Activated naive CD8-positive, alpha-beta T cell treated with anti-CD3 and anti-CD28 coated beads, Interleukin-2, amount 10 ng/mL, durations not matched to agents 7 days and 5 days (primary cell): ENCODE measurements around the gene COQ5. TPM values are rescaled to one million over a fixed set of nuclear protein-coding genes. Genes with fewer than 3 reads are reported as not detected.

Source experiments
- ATAC-seq: fragments of 150-1000 bp; cut with Tn5 transposase; one replicate; pipeline ENCODE4 v1.10.0; 2021; ENCODE audit warnings: low read depth, moderate library complexity
- POLR2A ChIA-PET: fragments of 350-600 bp; sonication (Branson Sonifier 250); formaldehyde crosslinking; loops from one replicate; lab custom pipeline; 2021; ENCODE audit warnings: antibody characterized with exemption; lab: Charles Lee
- DNase-seq: peaks from one replicate; pipeline ENCODE4 v3.0.0; 2021
- H3K27ac Mint-ChIP-seq: one replicate; pipeline ENCODE4 v1.8.0; 2022; ENCODE audit warnings: mild to moderate bottlenecking, mixed read lengths
- H3K27me3 Mint-ChIP-seq: one replicate; pipeline ENCODE4 v1.8.0; 2022; ENCODE audit warnings: mild to moderate bottlenecking, moderate library complexity, mixed read lengths
- H3K36me3 Mint-ChIP-seq: one replicate; pipeline ENCODE4 v1.8.0; 2021; ENCODE audit warnings: mild to moderate bottlenecking, mixed read lengths
- H3K4me1 Mint-ChIP-seq: one replicate; pipeline ENCODE4 v1.8.0; 2021; ENCODE audit warnings: mixed read lengths
- H3K4me3 Mint-ChIP-seq: one replicate; pipeline ENCODE4 v1.8.0; 2022; ENCODE audit warnings: mild to moderate bottlenecking, moderate library complexity, mixed read lengths
- H3K9me3 Mint-ChIP-seq: one replicate; pipeline ENCODE4 v1.8.0; 2021; ENCODE audit warnings: mixed read lengths
- total RNA-seq, 2 experiments: library from RNA; stranded (reverse); gene quantifications; one replicate each; pipeline ENCODE4 v1.2.3, GENCODE V29; 2021

Gene COQ5
- total RNA-seq, 2 experiments from 2014 or later = 24.6 to 25.2 TPM

GRCh38 chr12:120469450-120470149 is 59.4 kb downstream of the COQ5 start, which contains the start of gene SRSF9:
TSS of gene SRSF9 (minus strand) at chr12:120469748. CDS start at chr12:120469609, 139 bp downstream.
- Mint-ChIP-seq H3K27ac (peak within 1 kb of the TSS; percentile 86), H3K36me3 (peaks cover 11% of the 10 kb centered on the region), H3K4me3 (peak within 1 kb of the TSS; percentile 97), H3K4me1 (peaks cover 28% of the 10 kb centered on the region), H3K27me3 (no peaks in the 10 kb centered on the region), H3K9me3 (no peaks in the 10 kb centered on the region)
- DNase-seq = peak; percentile 99
- POLR2A ChIA-PET = interaction anchor here (0.6 to 2.2 kb wide), 14 partner anchors 11 to 768 kb away, joined by 3 to 21 read pairs (median 4); partner anchors contain the start of genes COQ5, DYNLL1, POP5 and RNU4-1
- ATAC-seq = peak; percentile 95

DNA sequence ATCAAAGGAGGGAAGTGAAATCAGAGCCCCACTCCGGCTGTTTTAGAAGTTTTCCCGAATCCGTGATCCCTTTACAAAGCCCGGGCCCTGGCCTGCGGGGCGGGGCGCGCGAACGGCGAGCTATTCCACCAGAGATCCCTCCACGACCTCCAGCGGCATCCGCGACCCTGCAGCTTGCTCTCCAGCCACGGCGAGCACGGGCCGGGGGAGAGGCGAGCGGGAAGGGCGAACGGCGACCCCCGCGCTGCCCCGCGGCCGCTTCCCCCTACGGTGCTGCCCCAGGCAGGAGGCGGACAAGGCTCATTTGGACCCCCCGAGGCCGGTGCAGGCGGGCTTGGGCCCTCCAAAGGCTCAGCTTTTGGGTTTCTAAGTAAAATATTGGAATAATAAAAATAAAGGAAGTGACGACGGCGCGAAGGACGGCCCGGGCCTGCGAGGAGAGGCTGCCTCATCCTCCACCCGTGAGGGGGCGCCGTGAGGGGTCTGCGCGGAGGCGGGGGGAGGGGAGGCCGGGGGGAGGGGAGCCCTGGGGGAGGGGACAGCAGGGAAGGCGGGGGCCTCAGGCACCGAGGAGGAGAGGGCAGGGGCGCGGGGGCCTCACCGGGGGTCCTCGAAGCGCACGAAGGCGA is 60.0 kb downstream of the COQ5 start:
- Mint-ChIP-seq H3K9me3 (no peaks in the 10 kb centered on the region), H3K36me3 (peaks cover 15% of the 10 kb centered on the region), H3K4me1 (peaks cover 28% of the 10 kb centered on the region), H3K4me3 (peak overlapping the region; percentile 97), H3K27me3 (no peaks in the 10 kb centered on the region), H3K27ac (peak overlapping the region; percentile 86)
- POLR2A ChIA-PET = interaction anchor here (0.6 to 2.2 kb wide), 15 partner anchors 10 to 769 kb away, joined by 3 to 21 read pairs (median 4); partner anchors contain the start of genes DYNLL1, POP5, RNU4-1 and RNU4-2
- DNase-seq (peak; percentile 61), ATAC-seq (peak; percentile 24)

- peaks cover 20% of the 10 kb centered on the region for H3K36me3 Mint-ChIP-seq
- H3K4me1 Mint-ChIP-seq = peaks cover 28% of the 10 kb centered on the region
Observed at GRCh38 chr12:120468325-120468820, 60.6 kb downstream of the COQ5 start.

GRCh38 chr12:120467439-120467838 is 61.5 kb downstream of the COQ5 start:
- Mint-ChIP-seq H3K27ac (peak overlapping the region; percentile 44), H3K36me3 (peaks cover 20% of the 10 kb centered on the region), H3K9me3 (no peaks in the 10 kb centered on the region), H3K27me3 (no peaks in the 10 kb centered on the region), H3K4me3 (peak overlapping the region; percentile 51), H3K4me1 (peaks cover 28% of the 10 kb centered on the region)
- POLR2A ChIA-PET = interaction anchor here (1.5 to 2.2 kb wide), 2 partner anchors 9 to 72 kb away, joined by 4 to 14 read pairs; no protein-coding TSS in a partner anchor
- ATAC-seq (no peak), DNase-seq (no peak)

More at GRCh38 chr12:120468325-120468820, 60.6 kb downstream of the COQ5 start:
- ATAC-seq (no peak), DNase-seq (peak; percentile 50)
- H3K9me3 Mint-ChIP-seq = no peaks in the 10 kb centered on the region
- POLR2A ChIA-PET = interaction anchor here (0.6 to 2.2 kb wide), 12 partner anchors 10 to 267 kb away, joined by 3 to 21 read pairs (median 3); partner anchors contain the start of genes RNU4-1, RNU4-2 and RPLP0
- H3K27me3 Mint-ChIP-seq = no peaks in the 10 kb centered on the region
- peak overlapping the region; percentile 68 for H3K27ac Mint-ChIP-seq
- peak overlapping the region; percentile 97 for H3K4me3 Mint-ChIP-seq

DNA sequence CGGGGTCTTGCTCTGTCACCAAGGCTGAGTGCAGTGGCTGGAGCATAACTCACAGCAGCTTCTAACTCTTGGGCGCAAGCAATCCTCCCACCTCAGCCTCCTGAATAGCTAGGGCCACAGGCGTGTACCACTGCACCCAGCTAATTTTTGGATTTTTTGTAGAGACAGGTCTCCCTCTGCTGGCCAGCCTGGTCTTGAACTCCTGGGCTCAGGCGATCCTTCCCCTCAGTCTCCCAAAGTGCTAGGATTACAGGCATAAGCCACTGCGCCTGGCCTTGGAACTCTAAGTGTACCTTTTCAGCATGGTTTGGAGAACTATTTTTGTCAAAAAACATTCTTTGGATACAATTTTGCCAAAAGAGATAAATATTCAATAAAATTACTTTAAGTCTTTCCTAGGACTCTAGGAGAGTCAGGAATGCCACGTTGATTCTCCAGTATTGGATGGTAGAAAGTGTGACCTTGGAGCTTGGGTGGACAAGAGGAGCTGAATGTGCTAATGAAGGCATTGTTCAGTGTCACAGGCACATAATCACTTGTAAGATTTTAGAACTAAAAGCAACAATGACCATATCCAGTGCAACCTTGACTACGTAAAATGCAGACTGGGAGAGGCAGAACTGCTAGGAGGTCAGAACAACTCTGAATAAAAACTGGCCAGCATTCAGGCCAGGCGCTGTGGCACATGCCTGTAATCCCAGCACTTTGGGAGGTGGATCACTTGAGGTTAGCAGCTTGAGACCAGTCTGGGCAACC is 62.2 kb downstream of the COQ5 start:
- POLR2A ChIA-PET = interaction anchor here (0.8 to 1.2 kb wide), 2 partner anchors 14 to 18 kb away, joined by 3 read pairs; no protein-coding TSS in a partner anchor
- Mint-ChIP-seq H3K36me3 (peaks cover 22% of the 10 kb centered on the region), H3K4me1 (peaks cover 27% of the 10 kb centered on the region), H3K27me3 (no peaks in the 10 kb centered on the region), H3K27ac (no peak overlapping the region), H3K4me3 (peak overlapping the region; percentile 42), H3K9me3 (no peaks in the 10 kb centered on the region)
- DNase-seq (peak; percentile 40), ATAC-seq (no peak)

DNA sequence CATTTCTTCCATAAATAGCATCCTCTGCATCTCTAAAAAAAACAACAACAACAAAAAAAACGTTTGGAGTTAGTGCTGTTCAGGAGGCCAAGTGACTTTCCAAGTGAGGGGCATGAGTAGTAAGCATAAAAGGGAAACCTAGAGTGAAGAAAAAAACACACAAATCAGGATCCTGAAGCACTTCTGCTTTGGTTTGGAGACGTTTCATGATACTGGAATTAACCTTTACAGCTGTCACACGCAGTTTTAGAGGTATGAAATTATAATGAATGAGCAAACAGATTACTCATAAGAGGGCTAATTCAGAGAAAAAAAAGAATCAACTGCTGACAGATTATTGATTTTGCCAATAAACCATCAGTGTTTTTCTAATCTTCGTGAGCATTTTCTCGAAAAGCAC is 63.2 kb downstream of the COQ5 start:
- H3K9me3 Mint-ChIP-seq = no peaks in the 10 kb centered on the region
- H3K4me1 Mint-ChIP-seq = peaks cover 23% of the 10 kb centered on the region
- DNase-seq (no peak), ATAC-seq (no peak)
- H3K36me3 Mint-ChIP-seq = peaks cover 22% of the 10 kb centered on the region
- H3K27me3 Mint-ChIP-seq = no peaks in the 10 kb centered on the region
- POLR2A ChIA-PET = interaction anchor here (1.2 kb wide), 1 partner anchor 17 kb away, joined by 3 read pairs; no protein-coding TSS in a partner anchor
- H3K27ac Mint-ChIP-seq = peak overlapping the region; percentile 60
- H3K4me3 Mint-ChIP-seq = no peak overlapping the region

GRCh38 chr12:120463712-120464111 is 65.2 kb downstream of the COQ5 start:
- peaks cover 21% of the 10 kb centered on the region for H3K4me1 Mint-ChIP-seq
- no peak overlapping the region for H3K27ac Mint-ChIP-seq
- H3K27me3 Mint-ChIP-seq = no peaks in the 10 kb centered on the region
- peaks cover 29% of the 10 kb centered on the region for H3K36me3 Mint-ChIP-seq
- POLR2A ChIA-PET = interaction anchor here (2.0 kb wide), 1 partner anchor 25 kb away, joined by 5 read pairs; the partner anchor contains the start of gene COX6A1
- no peak for ATAC-seq
- DNase-seq = no peak
- no peak overlapping the region for H3K4me3 Mint-ChIP-seq
- no peaks in the 10 kb centered on the region for H3K9me3 Mint-ChIP-seq

DNA sequence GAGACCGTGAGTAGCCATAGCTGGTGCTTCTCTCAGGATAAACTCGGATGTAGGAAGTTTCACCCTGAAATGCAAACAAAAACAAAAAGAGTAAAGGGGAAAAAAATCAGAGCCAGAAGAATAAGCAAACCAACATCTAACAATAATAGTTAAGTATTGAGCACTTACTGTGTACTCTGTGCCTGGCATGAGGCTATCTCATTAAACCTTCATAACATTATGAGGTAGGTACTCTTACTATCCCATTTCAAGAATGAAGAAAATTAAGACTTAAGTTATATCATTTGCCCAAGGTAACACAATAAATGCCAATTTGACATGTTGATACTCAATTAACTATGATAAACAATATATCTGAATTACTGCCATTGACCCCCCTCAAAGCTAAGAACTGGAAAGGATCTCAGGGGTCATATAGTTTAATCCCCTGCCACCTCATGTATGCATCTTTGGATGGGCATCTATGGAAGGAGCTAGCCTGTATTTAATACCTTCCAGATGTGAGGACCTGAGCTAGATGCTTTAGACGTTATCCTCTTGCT is 66.8 kb downstream of the COQ5 start:
- POLR2A ChIA-PET = interaction anchor here (0.7 kb wide), 1 partner anchor 127 kb away, joined by 3 read pairs; no protein-coding TSS in a partner anchor
- H3K4me3 Mint-ChIP-seq = no peak overlapping the region
- ATAC-seq (no peak), DNase-seq (no peak)
- H3K9me3 Mint-ChIP-seq = no peaks in the 10 kb centered on the region
- no peaks in the 10 kb centered on the region for H3K27me3 Mint-ChIP-seq
- peaks cover 14% of the 10 kb centered on the region for H3K4me1 Mint-ChIP-seq
- H3K36me3 Mint-ChIP-seq = peaks cover 26% of the 10 kb centered on the region
- no peak overlapping the region for H3K27ac Mint-ChIP-seq

GRCh38 chr12:120460157-120460556 is 68.8 kb downstream of the COQ5 start:
- peaks cover 26% of the 10 kb centered on the region for H3K36me3 Mint-ChIP-seq
- H3K4me3 Mint-ChIP-seq = no peak overlapping the region
- no peak for DNase-seq
- no peaks in the 10 kb centered on the region for H3K27me3 Mint-ChIP-seq
- ATAC-seq = no peak
- POLR2A ChIA-PET = interaction anchor here (0.6 kb wide), 1 partner anchor 13 kb away, joined by 4 read pairs; no protein-coding TSS in a partner anchor
- H3K9me3 Mint-ChIP-seq = no peaks in the 10 kb centered on the region
- H3K4me1 Mint-ChIP-seq = no peaks in the 10 kb centered on the region
- H3K27ac Mint-ChIP-seq = no peak overlapping the region

GRCh38 chr12:120457133-120457532 is 71.8 kb downstream of the COQ5 start:
- Mint-ChIP-seq H3K27me3 (no peaks in the 10 kb centered on the region), H3K9me3 (no peaks in the 10 kb centered on the region), H3K27ac (no peak overlapping the region), H3K4me1 (peaks cover 1% of the 10 kb centered on the region), H3K4me3 (no peak overlapping the region), H3K36me3 (peaks cover 16% of the 10 kb centered on the region)
- ATAC-seq (no peak), DNase-seq (no peak)
- POLR2A ChIA-PET = no interaction called here

DNA sequence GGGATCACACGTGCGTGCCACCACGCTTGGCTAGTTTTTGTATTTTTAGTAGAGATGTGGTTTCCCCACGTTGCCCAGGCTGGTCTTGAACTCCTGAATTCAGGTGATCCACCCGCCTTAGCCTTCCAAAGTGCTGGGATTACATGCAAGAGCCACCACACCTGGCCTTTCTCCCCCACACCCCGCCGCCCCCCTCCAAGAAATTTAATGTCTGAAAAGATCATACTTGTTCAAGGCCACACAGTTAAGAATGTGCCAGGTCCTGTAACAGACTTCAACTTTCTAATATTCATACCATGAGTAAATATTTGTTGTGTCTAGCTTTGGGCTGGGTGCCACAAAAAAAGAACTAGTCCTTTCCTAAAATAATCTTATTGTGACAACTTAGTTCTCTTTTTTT is 73.7 kb downstream of the COQ5 start:
- H3K27me3 Mint-ChIP-seq = no peaks in the 10 kb centered on the region
- no peak overlapping the region for H3K27ac Mint-ChIP-seq
- POLR2A ChIA-PET = no interaction called here
- H3K36me3 Mint-ChIP-seq = peaks cover 14% of the 10 kb centered on the region
- peaks cover 1% of the 10 kb centered on the region for H3K4me1 Mint-ChIP-seq
- DNase-seq = no peak
- H3K9me3 Mint-ChIP-seq = no peaks in the 10 kb centered on the region
- no peak overlapping the region for H3K4me3 Mint-ChIP-seq
- ATAC-seq = no peak

GRCh38 chr12:120453977-120454376 is 75.0 kb downstream of the COQ5 start:
- Mint-ChIP-seq H3K27me3 (no peaks in the 10 kb centered on the region), H3K4me3 (no peak overlapping the region), H3K36me3 (peaks cover 13% of the 10 kb centered on the region), H3K4me1 (peaks cover 4% of the 10 kb centered on the region), H3K27ac (no peak overlapping the region), H3K9me3 (no peaks in the 10 kb centered on the region)
- peak; percentile 84 for ATAC-seq
- DNase-seq = no peak
- POLR2A ChIA-PET = no interaction called here
